Activated naive CD4-positive, alpha-beta T cell treated with anti-CD3 and anti-CD28 coated beads, Interleukin-2, amount 50 U/mL, for 24 hours (primary cell): Measurements from ENCODE around the gene FAM76A.
A peak's percentile ranks its signal among the peaks of the same experiment; 100 is the strongest.
"Not testable (repeated sequence)": the region's sequence is repeated elsewhere in the genome, so short reads cannot be mapped to it uniquely, and the experiment has no call there.

ENCODE experiments used
- H3K27ac Mint-ChIP-seq: one replicate; pipeline ENCODE4 v1.8.0; 2021; ENCODE audit warnings: mild to moderate bottlenecking, mixed read lengths
- H3K27me3 Mint-ChIP-seq: one replicate; pipeline ENCODE4 v1.8.0; 2021; ENCODE audit warnings: mixed read lengths
- H3K36me3 Mint-ChIP-seq: one replicate; pipeline ENCODE4 v1.8.0; 2021; ENCODE audit warnings: mixed read lengths
- H3K4me1 Mint-ChIP-seq: one replicate; pipeline ENCODE4 v1.8.0; 2021; ENCODE audit warnings: mixed read lengths
- H3K4me3 Mint-ChIP-seq: one replicate; pipeline ENCODE4 v1.8.0; 2021; ENCODE audit warnings: mild to moderate bottlenecking, mixed read lengths
- H3K9me3 Mint-ChIP-seq: one replicate; pipeline ENCODE4 v1.8.0; 2021; ENCODE audit warnings: mixed read lengths

The FAM76A gene

GRCh38 chr1:27725374-27726172 is at the start of gene FAM76A:
TSS of gene FAM76A (plus strand) at chr1:27725961. CDS start at chr1:27726081, 120 bp downstream.
- Mint-ChIP-seq H3K4me1 (peaks cover 25% of the 10 kb centered on the region), H3K9me3 (no peaks in the 10 kb centered on the region), H3K36me3 (peaks cover 7% of the 10 kb centered on the region), H3K27me3 (no peaks in the 10 kb centered on the region), H3K27ac (peak within 1 kb of the TSS; percentile 90), H3K4me3 (peak within 1 kb of the TSS; percentile 87)

DNA sequence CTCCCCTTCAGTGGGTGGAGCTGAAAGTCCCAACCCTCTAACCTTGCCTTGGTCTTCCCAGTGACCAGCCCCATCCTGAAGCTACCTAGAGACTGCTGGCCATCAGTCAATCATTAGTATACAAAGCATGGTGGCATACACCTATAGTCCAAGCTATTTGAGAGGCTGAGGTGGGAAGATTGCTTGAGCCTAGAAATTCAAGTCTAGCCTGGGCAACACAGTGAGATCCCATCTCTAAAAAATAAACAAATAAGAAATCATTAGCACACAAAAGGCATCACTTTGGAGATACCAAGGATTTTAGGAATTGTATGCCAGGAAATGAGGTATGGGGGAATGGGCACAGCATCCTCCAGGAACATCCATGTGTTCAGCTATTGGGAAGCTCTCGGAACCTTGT is 49.4 kb upstream of the FAM76A start:
- peaks cover 1% of the 10 kb centered on the region for H3K9me3 Mint-ChIP-seq
- H3K36me3 Mint-ChIP-seq: peaks cover 2% of the 10 kb centered on the region
- H3K27me3 Mint-ChIP-seq: no peaks in the 10 kb centered on the region
- peaks cover 11% of the 10 kb centered on the region for H3K4me1 Mint-ChIP-seq
- no peak overlapping the region for H3K27ac Mint-ChIP-seq
- no peak overlapping the region for H3K4me3 Mint-ChIP-seq

GRCh38 chr1:27678747-27679146 is 47.0 kb upstream of the FAM76A start:
- Mint-ChIP-seq H3K36me3 (peaks cover 7% of the 10 kb centered on the region), H3K27ac (no peak overlapping the region), H3K27me3 (no peaks in the 10 kb centered on the region), H3K4me1 (no peaks in the 10 kb centered on the region), H3K9me3 (peaks cover 5% of the 10 kb centered on the region), H3K4me3 (no peak overlapping the region)

DNA sequence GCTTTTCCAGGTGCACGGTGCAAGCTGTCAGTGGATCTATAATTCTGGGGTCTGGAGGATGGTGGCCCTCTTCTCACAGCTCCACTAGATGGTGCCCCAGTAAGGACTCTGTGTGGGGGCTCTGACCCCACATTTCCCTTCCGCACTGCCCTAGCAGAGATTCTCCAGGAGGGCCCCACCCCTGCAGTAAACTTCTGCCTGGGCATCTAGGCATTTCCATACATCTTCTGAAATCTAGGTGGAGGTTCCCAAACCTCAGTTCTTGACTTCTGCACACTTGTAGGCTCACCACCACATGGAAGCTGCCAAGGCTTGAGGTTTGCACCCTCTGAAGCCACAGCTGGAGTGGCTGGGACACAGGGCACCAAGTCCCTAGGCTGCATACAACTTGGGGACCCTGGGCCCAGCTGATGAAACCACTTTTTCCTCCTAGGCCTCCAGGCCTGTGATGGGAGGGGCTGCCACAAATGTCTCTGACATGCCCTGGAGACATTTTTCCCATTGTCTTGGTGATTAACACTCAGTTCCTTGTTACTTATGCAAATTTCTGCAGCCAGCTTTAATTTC is 45.5 kb upstream of the FAM76A start:
- H3K4me3 Mint-ChIP-seq, H3K36me3 Mint-ChIP-seq, H3K27me3 Mint-ChIP-seq, H3K9me3 Mint-ChIP-seq, H3K4me1 Mint-ChIP-seq, H3K27ac Mint-ChIP-seq: not testable (repeated sequence)

DNA sequence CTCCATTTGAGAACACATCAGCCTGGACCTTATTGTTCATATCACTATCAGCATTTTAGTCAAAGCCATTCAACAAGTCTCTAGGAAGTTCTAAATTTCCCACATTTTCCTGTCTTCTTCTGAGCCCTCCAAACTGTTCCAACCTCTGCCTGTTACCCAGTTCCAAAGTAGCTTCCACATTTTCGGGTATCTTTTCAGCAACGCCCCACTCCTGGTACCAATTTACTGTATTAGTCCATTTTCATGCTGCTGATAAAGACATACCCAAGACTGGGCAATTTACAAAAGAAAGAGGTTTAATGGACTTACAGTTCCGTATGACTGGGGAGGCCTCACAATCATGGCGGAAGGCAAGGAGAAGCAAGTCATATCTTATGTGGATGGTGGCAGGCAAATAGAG is 44.2 kb upstream of the FAM76A start:
- H3K27me3 Mint-ChIP-seq, H3K4me3 Mint-ChIP-seq, H3K36me3 Mint-ChIP-seq, H3K4me1 Mint-ChIP-seq, H3K27ac Mint-ChIP-seq, H3K9me3 Mint-ChIP-seq: not testable (repeated sequence)

DNA sequence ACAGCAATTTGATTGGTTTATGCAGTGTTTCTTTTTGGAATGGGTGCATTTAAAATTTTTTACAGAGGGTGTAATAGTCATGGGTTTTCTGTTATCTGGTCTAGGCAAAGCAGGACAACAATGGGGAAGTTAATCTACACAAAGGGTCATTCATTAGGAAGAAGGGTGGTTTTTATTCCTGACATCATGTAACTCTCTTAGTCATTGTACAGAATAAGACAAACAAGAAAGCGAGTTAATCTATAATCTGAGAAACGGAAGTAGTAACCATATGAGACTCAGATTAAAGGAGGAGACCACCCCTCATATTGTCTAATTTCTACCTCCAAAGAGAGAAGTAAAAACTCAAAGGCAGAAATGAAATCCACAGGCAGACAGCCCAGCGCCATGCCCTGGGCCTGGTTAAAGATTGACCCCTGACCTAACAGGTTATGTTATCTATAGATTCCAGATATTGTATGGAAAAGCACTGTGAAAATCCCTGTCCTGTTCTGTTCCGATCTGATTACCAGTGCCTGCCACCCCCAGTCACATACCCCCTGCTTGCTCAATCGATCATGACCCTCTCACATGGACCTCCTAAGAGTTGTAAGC is 43.3 kb upstream of the FAM76A start:
- Mint-ChIP-seq H3K27ac (no peak overlapping the region), H3K4me3 (no peak overlapping the region), H3K4me1 (no peaks in the 10 kb centered on the region), H3K9me3 (peaks cover 5% of the 10 kb centered on the region), H3K27me3 (no peaks in the 10 kb centered on the region), H3K36me3 (peaks cover 7% of the 10 kb centered on the region)

DNA sequence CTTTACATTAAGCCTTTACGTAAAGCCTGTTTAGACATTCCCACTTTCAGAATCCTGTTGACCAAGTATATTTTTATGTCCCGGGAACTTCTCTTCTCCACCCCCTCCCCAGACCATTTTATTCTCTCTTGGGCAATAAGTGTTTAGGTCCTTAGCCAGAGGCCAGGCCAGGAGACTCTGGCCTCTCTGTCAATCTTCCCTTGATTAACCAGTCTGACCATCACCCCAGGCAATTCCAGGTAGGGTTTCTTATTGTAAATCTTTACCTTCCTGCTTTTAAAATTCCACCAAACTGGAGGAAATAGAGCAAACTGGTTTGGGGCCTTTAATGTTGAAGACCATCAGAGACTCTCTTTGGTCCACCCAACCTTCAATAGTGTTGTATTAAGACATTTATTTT is 41.6 kb upstream of the FAM76A start:
- no peak overlapping the region for H3K4me3 Mint-ChIP-seq
- no peaks in the 10 kb centered on the region for H3K4me1 Mint-ChIP-seq
- peaks cover 7% of the 10 kb centered on the region for H3K36me3 Mint-ChIP-seq
- no peak overlapping the region for H3K27ac Mint-ChIP-seq
- H3K27me3 Mint-ChIP-seq: no peaks in the 10 kb centered on the region
- peaks cover 5% of the 10 kb centered on the region for H3K9me3 Mint-ChIP-seq

GRCh38 chr1:27686223-27686990 is 39.4 kb upstream of the FAM76A start:
- H3K36me3 Mint-ChIP-seq: peaks cover 5% of the 10 kb centered on the region
- no peaks in the 10 kb centered on the region for H3K4me1 Mint-ChIP-seq
- no peaks in the 10 kb centered on the region for H3K27me3 Mint-ChIP-seq
- H3K4me3 Mint-ChIP-seq: no peak overlapping the region
- H3K27ac Mint-ChIP-seq: no peak overlapping the region
- peaks cover 4% of the 10 kb centered on the region for H3K9me3 Mint-ChIP-seq

GRCh38 chr1:27687906-27688305 is 37.9 kb upstream of the FAM76A start:
- Mint-ChIP-seq H3K27me3 (no peaks in the 10 kb centered on the region), H3K4me1 (no peaks in the 10 kb centered on the region), H3K4me3 (no peak overlapping the region), H3K9me3 (no peaks in the 10 kb centered on the region), H3K27ac (no peak overlapping the region), H3K36me3 (no peaks in the 10 kb centered on the region)

- no peak overlapping the region for H3K4me3 Mint-ChIP-seq
- no peaks in the 10 kb centered on the region for H3K27me3 Mint-ChIP-seq
- no peaks in the 10 kb centered on the region for H3K4me1 Mint-ChIP-seq
- no peaks in the 10 kb centered on the region for H3K9me3 Mint-ChIP-seq
- H3K36me3 Mint-ChIP-seq: no peaks in the 10 kb centered on the region
- H3K27ac Mint-ChIP-seq: no peak overlapping the region
These were observed 36.2 kb upstream of the FAM76A start for GRCh38 chr1:27689423-27690173.

DNA sequence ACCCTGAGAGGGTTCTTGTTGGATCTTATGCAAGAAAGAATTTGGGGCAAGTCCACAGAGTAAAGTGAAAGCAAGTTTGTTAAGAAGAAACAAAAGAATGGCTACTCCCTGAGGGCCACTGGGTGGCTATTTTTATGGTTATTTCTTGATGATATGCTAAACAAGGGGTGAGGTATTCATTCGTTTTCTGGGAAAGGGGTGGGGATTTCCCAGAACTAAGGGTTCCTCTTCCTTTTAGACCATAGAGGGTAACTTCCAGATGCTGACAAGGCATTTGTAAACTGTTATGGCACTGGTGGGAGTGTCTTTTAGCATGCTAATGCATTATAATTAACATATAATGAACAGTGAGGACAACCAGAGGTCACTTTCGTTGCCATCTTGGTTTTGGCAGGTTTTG is 35.6 kb upstream of the FAM76A start:
- Mint-ChIP-seq H3K27ac (no peak overlapping the region), H3K4me1 (no peaks in the 10 kb centered on the region), H3K9me3 (no peaks in the 10 kb centered on the region), H3K4me3 (no peak overlapping the region), H3K36me3 (no peaks in the 10 kb centered on the region), H3K27me3 (no peaks in the 10 kb centered on the region)

DNA sequence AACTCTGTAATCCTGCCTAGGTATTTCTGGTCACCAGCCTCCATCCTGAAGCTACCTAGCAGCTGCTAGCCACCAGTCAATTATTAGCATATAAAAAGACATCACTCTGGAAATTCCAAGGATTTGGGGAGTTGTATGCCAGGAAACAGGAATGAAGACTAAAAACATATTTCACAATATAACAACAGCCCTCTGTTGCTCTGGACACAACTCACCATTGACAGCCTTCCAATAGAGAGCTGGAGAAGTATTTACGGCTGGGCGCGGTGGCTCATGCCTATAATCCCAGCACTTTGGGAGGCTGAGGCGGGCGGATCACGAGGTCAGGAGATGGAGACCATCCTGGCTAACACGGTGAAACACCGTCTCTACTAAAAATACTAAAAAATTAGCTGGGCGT is 28.9 kb upstream of the FAM76A start:
- not testable (repeated sequence) for H3K36me3 Mint-ChIP-seq, H3K9me3 Mint-ChIP-seq, H3K27ac Mint-ChIP-seq, H3K27me3 Mint-ChIP-seq, H3K4me1 Mint-ChIP-seq, H3K4me3 Mint-ChIP-seq

- H3K4me3 Mint-ChIP-seq: no peak overlapping the region
- H3K36me3 Mint-ChIP-seq: peaks cover 4% of the 10 kb centered on the region
- H3K4me1 Mint-ChIP-seq: no peaks in the 10 kb centered on the region
- no peaks in the 10 kb centered on the region for H3K27me3 Mint-ChIP-seq
- peaks cover 6% of the 10 kb centered on the region for H3K9me3 Mint-ChIP-seq
- no peak overlapping the region for H3K27ac Mint-ChIP-seq
These were observed 20.8 kb upstream of the FAM76A start for GRCh38 chr1:27704958-27705357.

- Mint-ChIP-seq H3K4me1 (no peaks in the 10 kb centered on the region), H3K27me3 (no peaks in the 10 kb centered on the region), H3K9me3 (peaks cover 6% of the 10 kb centered on the region), H3K4me3 (no peak overlapping the region), H3K27ac (no peak overlapping the region), H3K36me3 (peaks cover 4% of the 10 kb centered on the region)
These were observed 20.2 kb upstream of the FAM76A start for GRCh38 chr1:27705545-27705944.

- Mint-ChIP-seq H3K4me3 (no peak overlapping the region), H3K9me3 (no peaks in the 10 kb centered on the region), H3K27ac (no peak overlapping the region), H3K27me3 (no peaks in the 10 kb centered on the region), H3K36me3 (no peaks in the 10 kb centered on the region), H3K4me1 (no peaks in the 10 kb centered on the region)
These were observed 15.2 kb upstream of the FAM76A start for GRCh38 chr1:27710574-27710973.
